Medulla oblongata (tissue), 1 donor: ENCODE data around the gene FGR.

Source experiments
- DNase-seq: peaks from one replicate; pipeline ENCODE4 v3.0.0-alpha.2; 2015; ENCODE audit errors: extremely low spot score

FGR gene

DNA sequence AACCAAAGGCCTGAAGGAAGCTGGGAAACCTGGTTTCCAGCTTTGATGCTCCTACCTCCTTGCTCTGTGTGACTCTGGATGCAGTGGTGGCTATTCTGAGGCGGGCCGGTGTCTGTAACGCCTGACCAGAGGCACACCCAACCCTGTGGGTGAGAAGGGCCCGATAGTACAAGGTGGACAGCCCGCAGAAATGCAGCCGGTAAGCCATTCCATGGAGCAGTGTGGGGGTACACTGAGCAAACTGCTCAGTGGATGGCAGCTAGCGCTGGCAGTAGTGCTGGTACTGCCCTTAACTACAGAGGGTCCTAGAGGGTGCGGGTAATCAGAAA lies 67.0 kb downstream of the FGR start:
- DNase-seq: no peak

DNA sequence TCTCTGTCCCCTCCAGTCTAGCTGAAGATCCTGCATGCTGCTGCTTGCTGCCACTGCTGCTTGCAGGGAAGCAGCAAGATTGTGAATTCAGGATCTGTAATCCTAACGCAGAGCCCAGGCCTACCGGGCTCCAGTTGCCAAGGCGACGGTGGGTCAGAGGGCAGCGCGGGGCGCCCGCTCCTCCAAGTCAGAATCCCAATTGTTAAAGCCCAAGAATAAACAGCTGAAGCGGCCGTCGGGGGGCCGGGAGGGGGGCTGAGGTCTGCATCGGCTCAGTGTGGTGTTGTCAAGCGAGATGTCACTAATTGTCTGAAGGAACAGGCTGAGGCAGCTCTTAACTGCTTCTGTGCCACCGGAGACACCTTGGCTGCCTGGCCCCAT lies 67.8 kb downstream of the FGR start:
- DNase-seq: no peak

DNA sequence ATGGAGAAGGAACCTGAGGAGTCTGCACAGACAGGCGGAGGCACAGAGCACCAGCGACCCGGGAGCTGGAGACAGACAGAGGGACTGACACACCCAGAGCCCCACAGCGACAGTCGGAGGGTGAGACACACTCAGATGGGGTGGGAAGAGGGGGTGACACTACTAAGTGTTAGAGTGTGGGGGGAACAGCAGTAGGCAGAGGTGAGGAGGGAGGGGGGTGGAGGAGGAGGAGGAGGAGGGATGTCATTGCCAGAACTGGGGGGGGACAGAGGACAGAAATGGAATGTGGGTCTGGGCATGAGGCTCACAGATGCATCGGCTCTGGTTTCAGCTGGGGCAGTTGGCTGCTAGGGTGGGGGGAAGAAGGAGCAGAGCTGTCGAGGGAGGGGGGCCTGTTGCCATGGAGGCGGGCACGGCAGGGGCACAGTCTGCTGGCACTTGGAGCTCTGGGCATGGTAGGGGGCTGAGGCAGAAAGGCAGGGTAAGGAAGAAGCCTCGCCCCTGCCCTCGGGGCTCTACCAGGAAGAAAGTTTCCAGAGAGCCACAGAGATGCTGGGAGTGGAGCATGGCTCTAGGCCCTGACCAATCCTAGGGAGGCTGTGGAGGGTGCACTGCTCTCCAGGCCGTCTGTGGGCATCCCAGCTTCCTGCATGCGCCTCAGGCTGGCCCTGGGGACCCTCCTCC lies 68.4 kb downstream of the FGR start:
- DNase-seq: no peak

DNA sequence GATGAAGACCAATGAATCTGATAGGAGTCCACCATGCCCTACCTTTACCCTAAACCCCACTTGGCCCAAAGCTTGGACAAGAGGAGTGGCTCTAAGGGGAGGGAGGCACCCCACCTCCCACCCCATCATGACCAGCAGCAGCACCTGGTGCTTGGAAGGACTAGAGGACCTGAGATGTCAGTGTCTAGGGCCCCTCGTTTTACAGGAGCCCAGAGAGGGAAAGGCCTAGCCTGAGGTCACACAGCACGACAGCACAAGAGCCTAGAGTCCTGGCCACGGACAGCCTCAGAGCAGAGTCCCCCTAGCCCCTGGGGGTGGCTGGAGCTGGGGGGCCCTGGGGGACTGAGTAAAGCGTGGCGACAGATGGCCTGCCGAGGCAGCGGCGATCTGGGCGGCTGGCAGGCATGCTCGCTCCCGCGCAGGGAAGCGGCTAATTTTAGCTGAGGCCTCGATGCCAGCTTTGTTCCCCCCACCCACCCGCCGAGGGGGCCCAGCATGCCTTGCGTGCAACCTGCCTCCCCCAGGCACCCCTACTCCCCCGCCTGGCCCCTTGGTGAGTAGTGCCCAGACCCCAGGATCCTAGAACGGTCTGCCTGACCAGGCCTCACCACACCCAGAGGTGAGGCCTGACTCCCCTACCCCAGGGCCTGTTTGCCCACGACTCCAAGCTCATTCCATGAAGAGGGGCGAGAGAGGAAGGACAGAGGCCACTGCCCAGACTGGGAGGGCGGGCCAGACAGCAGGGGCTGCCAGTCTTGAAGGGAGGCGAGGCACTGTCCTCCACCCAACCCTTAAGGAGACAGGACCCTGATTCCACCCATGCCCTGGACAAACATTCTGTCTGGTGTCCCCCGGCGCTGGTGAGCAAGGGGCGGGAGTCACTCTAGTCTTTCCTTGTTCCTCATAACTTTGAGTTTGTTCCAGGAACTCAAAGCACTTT lies 70.0 kb downstream of the FGR start:
- no peak for DNase-seq

GRCh38 chr1:27563591-27564471 lies 71.2 kb downstream of the FGR start:
- DNase-seq: peak; percentile 63

GRCh38 chr1:27563341-27563590 lies 71.7 kb downstream of the FGR start:
- DNase-seq: no peak

- no peak for DNase-seq
Observed at GRCh38 chr1:27562534-27563340, 72.2 kb downstream of the FGR start.
